Measurements from ENCODE around the gene BBOX1. TPM values are rescaled to one million over a fixed set of nuclear protein-coding genes. Genes with fewer than 3 reads are reported as not detected.
A peak's percentile ranks its signal among the peaks of the same experiment; 100 is the strongest.

BBOX1 gene
- total RNA-seq, 6 donors from 2014 or later: 0.51 to 0.79 TPM; not detected in 4

- TF ChIP-seq EP300 (IDR thresholded peaks at IDR 0.05): no peak
- no peak for TF ChIP-seq POLR2AphosphoS5 (IDR thresholded peaks at IDR 0.05)
- no peak for TF ChIP-seq CTCF (IDR thresholded peaks at IDR 0.05)
- no peak for TF ChIP-seq POLR2A (IDR thresholded peaks at IDR 0.05)
- no peaks in the 10 kb centered on the region for H3K27me3 ChIP-seq
- no peak overlapping the region for H3K27ac ChIP-seq
- ATAC-seq (ENCODE audit: low FRiP score in 2 of 2) (no peak), DNase-seq (no peak)
- WGBS, 2 donors: 58 to 67% methylated on average over 1 of the region's 1 CpG
- H3K4me1 ChIP-seq: no peaks in the 10 kb centered on the region
- no peak overlapping the region for H3K4me3 ChIP-seq
- no peaks in the 10 kb centered on the region for H3K9me3 ChIP-seq
- H3K36me3 ChIP-seq: no peaks in the 10 kb centered on the region
These were observed 121.6 kb downstream of the BBOX1 start for GRCh38 chr11:27162237-27162636.

- no peaks in the 10 kb centered on the region for H3K4me1 ChIP-seq
- ATAC-seq (ENCODE audit: low FRiP score in 2 of 2): no peak
- no peak for DNase-seq
- no peaks in the 10 kb centered on the region for H3K9me3 ChIP-seq
- WGBS, 2 donors: 12 to 29% methylated on average over 2 of the region's 2 CpGs
- H3K36me3 ChIP-seq: no peaks in the 10 kb centered on the region
- TF ChIP-seq EP300 (IDR thresholded peaks at IDR 0.05): no peak
- TF ChIP-seq CTCF (IDR thresholded peaks at IDR 0.05): no peak
- TF ChIP-seq POLR2A (IDR thresholded peaks at IDR 0.05): no peak
- no peak for TF ChIP-seq POLR2AphosphoS5 (IDR thresholded peaks at IDR 0.05)
- no peak overlapping the region for H3K27ac ChIP-seq
- H3K4me3 ChIP-seq: no peak overlapping the region
- H3K27me3 ChIP-seq: no peaks in the 10 kb centered on the region
These were observed 125.5 kb downstream of the BBOX1 start for GRCh38 chr11:27166130-27166529.

GRCh38 chr11:27171376-27171958 is 130.9 kb downstream of the BBOX1 start:
- no peaks in the 10 kb centered on the region for H3K9me3 ChIP-seq
- H3K27me3 ChIP-seq: no peaks in the 10 kb centered on the region
- H3K4me3 ChIP-seq: no peak overlapping the region
- TF ChIP-seq EP300 (IDR thresholded peaks at IDR 0.05): no peak
- no peak for TF ChIP-seq POLR2AphosphoS5 (IDR thresholded peaks at IDR 0.05)
- TF ChIP-seq CTCF (IDR thresholded peaks at IDR 0.05): no peak
- TF ChIP-seq POLR2A (IDR thresholded peaks at IDR 0.05): no peak
- DNase-seq (no peak), ATAC-seq (ENCODE audit: low FRiP score in 2 of 2) (no peak)
- WGBS, 2 donors: 69 to 84% methylated on average over 4 of the region's 4 CpGs
- no peak overlapping the region for H3K27ac ChIP-seq
- H3K4me1 ChIP-seq: no peaks in the 10 kb centered on the region
- H3K36me3 ChIP-seq: no peaks in the 10 kb centered on the region

- DNase-seq (no peak), ATAC-seq (ENCODE audit: low FRiP score in 2 of 2) (peak; percentile 10 to 38)
- TF ChIP-seq POLR2AphosphoS5 (IDR thresholded peaks at IDR 0.05): no peak
- no peak for TF ChIP-seq CTCF (IDR thresholded peaks at IDR 0.05)
- no peak for TF ChIP-seq POLR2A (IDR thresholded peaks at IDR 0.05)
- no peak for TF ChIP-seq EP300 (IDR thresholded peaks at IDR 0.05)
- Histone ChIP-seq H3K4me1 (no peaks in the 10 kb centered on the region), H3K27ac (no peak overlapping the region), H3K9me3 (no peaks in the 10 kb centered on the region), H3K27me3 (no peaks in the 10 kb centered on the region), H3K4me3 (no peak overlapping the region), H3K36me3 (no peaks in the 10 kb centered on the region)
- WGBS, 2 donors: 59 to 75% methylated on average over 1 of the region's 1 CpG
These were observed 132.9 kb downstream of the BBOX1 start for GRCh38 chr11:27173545-27173944.

- H3K9me3 ChIP-seq: no peaks in the 10 kb centered on the region
- no peak overlapping the region for H3K4me3 ChIP-seq
- no peak overlapping the region for H3K27ac ChIP-seq
- no peaks in the 10 kb centered on the region for H3K4me1 ChIP-seq
- TF ChIP-seq POLR2AphosphoS5 (IDR thresholded peaks at IDR 0.05) (no peak), CTCF (IDR thresholded peaks at IDR 0.05) (no peak), EP300 (IDR thresholded peaks at IDR 0.05) (peak in 1 of 4 donors; percentile 62)
- H3K36me3 ChIP-seq: no peaks in the 10 kb centered on the region
- DNase-seq (peak in 1 of 2 donors; percentile 40), ATAC-seq (ENCODE audit: low FRiP score in 2 of 2) (peak; percentile 68 to 95)
- H3K27me3 ChIP-seq: no peaks in the 10 kb centered on the region
- 46 to 71% methylated on average over 4 of the region's 4 CpGs for WGBS, 2 donors
These were observed 133.4 kb downstream of the BBOX1 start for GRCh38 chr11:27174021-27174420.

Data from upper lobe of left lung (tissue), 6 donors.